Hepatocyte (in vitro differentiated cells): ENCODE results near the gene SND1. TPM values are rescaled to one million over a fixed set of nuclear protein-coding genes. Genes with fewer than 3 reads are reported as not detected.
A peak's percentile ranks its signal among the peaks of the same experiment; 100 is the strongest.

Experiments used
- DNase-seq: peaks from one replicate; pipeline ENCODE4 v3.0.0-alpha.2; 2016; ENCODE audit warnings: low spot score
- H2AFZ ChIP-seq: fragments of 200-600 bp; sonication (generic); 2 replicates; pipeline ENCODE4 v1.6.0; 2016; ENCODE audit warnings: antibody characterized with exemption, mild to moderate bottlenecking
- H3K27ac ChIP-seq: fragments of 200-600 bp; sonication (generic); 2 replicates; pipeline ENCODE4 v1.5.1; 2016; ENCODE audit warnings: mild to moderate bottlenecking
- H3K27me3 ChIP-seq: fragments of 200-600 bp; sonication (generic); 2 replicates; pipeline ENCODE4 v1.6.1; 2016
- H3K36me3 ChIP-seq: fragments of 200-600 bp; sonication (generic); replicated peaks from 2 replicates; pipeline ENCODE4 v1.5.1; 2016; ENCODE audit warnings: low read depth; ENCODE audit not compliant: insufficient read depth
- H3K4me1 ChIP-seq: fragments of 200-600 bp; sonication (generic); 2 replicates; pipeline ENCODE4 v1.5.1; 2016; ENCODE audit warnings: mild to moderate bottlenecking, moderate library complexity; ENCODE audit not compliant: insufficient read depth
- H3K4me2 ChIP-seq: fragments of 200-600 bp; sonication (generic); 2 replicates; pipeline ENCODE4 v1.6.0; 2016
- H3K4me3 ChIP-seq: fragments of 200-600 bp; sonication (generic); 2 replicates; pipeline ENCODE4 v1.5.1; 2016; ENCODE audit warnings: mild to moderate bottlenecking
- H3K79me2 ChIP-seq: fragments of 200-600 bp; sonication (generic); 2 replicates; pipeline ENCODE4 v1.6.0; 2017; ENCODE audit warnings: mild to moderate bottlenecking
- H3K9me2 ChIP-seq: fragments of 200-600 bp; sonication (generic); replicated peaks from 2 replicates; pipeline ENCODE4 v1.6.0; 2017; ENCODE audit warnings: mild to moderate bottlenecking; ENCODE audit not compliant: insufficient read depth
- H3K9me3 ChIP-seq: fragments of 200-600 bp; sonication (generic); 2 replicates; pipeline ENCODE4 v1.5.1; 2016; ENCODE audit warnings: low read depth, mild to moderate bottlenecking
- H4K20me1 ChIP-seq: fragments of 200-600 bp; sonication (generic); 2 replicates; pipeline ENCODE4 v1.6.0; 2016; ENCODE audit warnings: mild to moderate bottlenecking; ENCODE audit not compliant: insufficient read depth, poor library complexity, severe bottlenecking
- EZH2 ChIP-seq: fragments of 200-600 bp; sonication (generic); IDR thresholded peaks from 2 replicates; pipeline ENCODE4 v1.6.1; 2016; ENCODE audit warnings: antibody characterized with exemption, mild to moderate bottlenecking, borderline replicate concordance
- EZH2phosphoT487 ChIP-seq: fragments of 200-600 bp; sonication (generic); IDR thresholded peaks from one replicate; pipeline ENCODE4 v1.6.1; 2018; ENCODE audit warnings: antibody characterized with exemption, mild to moderate bottlenecking, low read depth, moderate library complexity; ENCODE audit not compliant: unreplicated experiment, severe bottlenecking
- WGBS: methylation state at CpG from one replicate; pipeline ENCODE4 v1.1.6; 2016; ENCODE audit warnings: low lambda C conversion rate; ENCODE audit errors: missing lambda C conversion rate; 5-methylcytosine and 5-hydroxymethylcytosine counted together
- polyA plus RNA-seq: library from polyadenylated mRNA; unstranded; fragments of >200 nt; fragmentation: Nextera tagmentation; extraction: Ambion mirVana; gene quantifications from 2 replicates; pipeline ENCODE4 v1.2.1, GENCODE V29; 2016
- total RNA-seq: library from RNA; depleted of rRNA; stranded (reverse); fragments of >200 nt; gene quantifications from 2 replicates; pipeline ENCODE4 v1.2.3, GENCODE V29; 2014
- TF ChIP-seq, protein P1 (sequence below): fragments of 200-600 bp; sonication (generic); IDR thresholded peaks from 2 replicates; pipeline ENCODE4 v1.5.1; 2016; ENCODE audit warnings: antibody characterized with exemption, mild to moderate bottlenecking; ENCODE audit not compliant: poor library complexity

SND1 gene
- total and polyA plus RNA-seq, 2 experiments from 2014 or later: 141 to 200 TPM

DNA sequence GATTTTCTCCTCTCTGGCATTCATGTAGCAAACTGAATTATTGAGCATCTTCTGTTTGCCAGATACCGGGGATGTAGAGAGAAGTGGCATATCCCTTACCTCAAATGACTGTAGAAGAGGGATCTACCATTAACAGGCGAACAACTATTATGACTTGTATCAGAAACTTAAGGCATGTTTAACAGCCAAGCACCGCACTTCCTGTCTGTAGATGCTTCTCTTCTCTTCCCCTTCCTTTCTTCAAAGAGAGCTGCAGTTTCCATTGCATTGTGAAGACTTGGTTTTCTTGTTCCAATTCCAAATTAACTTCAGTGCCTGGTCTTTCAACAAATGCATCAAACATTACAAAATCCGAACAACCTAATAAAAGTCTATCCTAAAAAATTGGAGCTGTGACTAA, 330.0 kb downstream of the SND1 start:
- H3K79me2 ChIP-seq: peaks cover 15% of the 10 kb centered on the region
- no peaks in the 10 kb centered on the region for H3K27me3 ChIP-seq
- TF ChIP-seq EZH2 (no peak), EZH2phosphoT487 (no peak)
- TF ChIP-seq, protein P1, sequence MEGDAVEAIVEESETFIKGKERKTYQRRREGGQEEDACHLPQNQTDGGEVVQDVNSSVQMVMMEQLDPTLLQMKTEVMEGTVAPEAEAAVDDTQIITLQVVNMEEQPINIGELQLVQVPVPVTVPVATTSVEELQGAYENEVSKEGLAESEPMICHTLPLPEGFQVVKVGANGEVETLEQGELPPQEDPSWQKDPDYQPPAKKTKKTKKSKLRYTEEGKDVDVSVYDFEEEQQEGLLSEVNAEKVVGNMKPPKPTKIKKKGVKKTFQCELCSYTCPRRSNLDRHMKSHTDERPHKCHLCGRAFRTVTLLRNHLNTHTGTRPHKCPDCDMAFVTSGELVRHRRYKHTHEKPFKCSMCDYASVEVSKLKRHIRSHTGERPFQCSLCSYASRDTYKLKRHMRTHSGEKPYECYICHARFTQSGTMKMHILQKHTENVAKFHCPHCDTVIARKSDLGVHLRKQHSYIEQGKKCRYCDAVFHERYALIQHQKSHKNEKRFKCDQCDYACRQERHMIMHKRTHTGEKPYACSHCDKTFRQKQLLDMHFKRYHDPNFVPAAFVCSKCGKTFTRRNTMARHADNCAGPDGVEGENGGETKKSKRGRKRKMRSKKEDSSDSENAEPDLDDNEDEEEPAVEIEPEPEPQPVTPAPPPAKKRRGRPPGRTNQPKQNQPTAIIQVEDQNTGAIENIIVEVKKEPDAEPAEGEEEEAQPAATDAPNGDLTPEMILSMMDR: no peak
- H3K27ac ChIP-seq: peak overlapping the region; percentile 96
- no peak for DNase-seq
- no peaks in the 10 kb centered on the region for H3K9me3 ChIP-seq
- WGBS: 94% methylated on average over 4 of the region's 4 CpGs
- H2AFZ ChIP-seq: no peak overlapping the region
- H3K4me3 ChIP-seq: no peak overlapping the region
- H3K9me2 ChIP-seq: no peaks in the 10 kb centered on the region
- no peak overlapping the region for H3K4me2 ChIP-seq
- H4K20me1 ChIP-seq: no peaks in the 10 kb centered on the region
- H3K4me1 ChIP-seq: peaks cover 28% of the 10 kb centered on the region
- no peaks in the 10 kb centered on the region for H3K36me3 ChIP-seq

DNA sequence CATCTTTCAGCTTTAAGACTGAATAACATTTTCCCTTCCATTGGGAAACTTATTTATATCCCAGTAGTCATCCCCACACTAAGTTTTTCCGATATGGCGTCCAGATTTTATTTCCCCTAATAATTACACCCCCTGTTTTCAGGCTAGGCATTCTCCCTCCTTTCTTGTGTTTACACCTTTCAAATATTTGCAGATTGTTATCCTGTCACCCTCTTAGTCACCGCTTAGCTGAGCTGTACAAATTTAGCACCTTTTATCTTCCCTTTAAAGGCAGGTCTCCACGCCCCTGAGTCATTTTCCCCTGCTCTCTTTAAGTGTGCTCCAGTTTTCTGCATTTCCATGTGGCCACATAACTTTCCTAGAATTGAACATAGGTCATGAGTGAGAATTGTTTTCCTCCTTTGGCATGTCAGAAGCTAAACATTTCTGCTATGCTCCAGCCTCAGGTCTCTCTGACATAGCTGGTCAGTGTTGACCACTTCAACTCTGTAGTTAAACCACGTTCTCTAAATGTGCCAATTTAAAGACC, 331.9 kb downstream of the SND1 start:
- no peaks in the 10 kb centered on the region for H4K20me1 ChIP-seq
- peaks cover 35% of the 10 kb centered on the region for H3K4me1 ChIP-seq
- H3K9me2 ChIP-seq: no peaks in the 10 kb centered on the region
- no peak overlapping the region for H3K4me3 ChIP-seq
- DNase-seq: peak; percentile 49
- peaks cover 24% of the 10 kb centered on the region for H3K79me2 ChIP-seq
- H3K4me2 ChIP-seq: peak overlapping the region; percentile 2
- 62% methylated on average over 5 of the region's 5 CpGs for WGBS
- H2AFZ ChIP-seq: no peak overlapping the region
- no peaks in the 10 kb centered on the region for H3K36me3 ChIP-seq
- H3K9me3 ChIP-seq: no peaks in the 10 kb centered on the region
- H3K27me3 ChIP-seq: no peaks in the 10 kb centered on the region
- H3K27ac ChIP-seq: peak overlapping the region; percentile 74
- no peak for TF ChIP-seq EZH2phosphoT487
- no peak for TF ChIP-seq EZH2
- TF ChIP-seq, protein P1: no peak

DNA sequence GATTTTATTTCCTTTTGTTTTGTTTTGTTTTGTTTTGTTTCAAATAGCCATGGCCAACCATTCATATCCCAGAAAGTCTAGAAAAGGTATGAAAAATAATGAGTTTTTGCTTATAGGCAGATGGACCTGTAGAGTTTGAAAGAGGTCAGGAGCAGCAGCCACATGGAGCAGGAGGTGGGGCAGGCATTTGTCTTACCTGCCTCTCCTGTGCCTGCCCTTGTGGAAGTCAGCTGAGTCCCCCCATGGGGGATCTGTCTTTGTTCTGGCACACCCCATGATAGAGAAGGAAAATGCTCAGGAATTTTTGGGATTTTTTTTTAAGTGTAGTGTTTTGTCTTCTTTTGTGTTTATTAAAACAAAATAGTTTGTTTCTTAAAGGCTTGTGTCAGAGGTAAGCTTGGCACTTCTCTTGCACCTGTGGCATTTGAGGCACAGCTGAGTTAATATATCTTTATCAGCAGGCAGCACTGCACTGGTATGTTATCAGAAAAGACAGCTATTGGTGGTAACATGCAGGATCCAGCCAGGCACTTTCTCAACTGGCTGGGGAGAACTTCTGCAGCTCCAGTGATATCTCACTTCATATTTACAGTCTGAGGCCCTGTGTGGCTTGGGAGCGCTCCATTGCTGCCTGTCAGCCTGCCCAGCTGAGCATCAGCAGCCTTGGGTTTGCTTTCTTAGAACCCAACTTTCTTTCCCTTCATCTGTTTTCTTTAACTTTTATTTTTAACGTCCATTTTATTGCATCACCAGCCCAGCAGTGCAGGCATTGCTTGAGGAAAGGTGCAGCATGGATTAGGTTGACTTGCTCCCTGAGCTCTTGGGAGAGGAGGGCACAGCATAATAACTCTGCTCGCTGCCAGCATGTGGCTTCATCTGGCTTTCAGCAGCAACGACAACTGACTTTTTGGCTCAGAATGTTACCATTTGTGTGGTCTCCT, 334.9 kb downstream of the SND1 start:
- Histone ChIP-seq H3K9me3 (no peaks in the 10 kb centered on the region), H3K4me3 (no peak overlapping the region), H3K36me3 (no peaks in the 10 kb centered on the region), H3K4me2 (no peak overlapping the region), H3K27me3 (no peaks in the 10 kb centered on the region), H3K9me2 (no peaks in the 10 kb centered on the region), H2AFZ (no peak overlapping the region), H4K20me1 (no peaks in the 10 kb centered on the region), H3K79me2 (peaks cover 31% of the 10 kb centered on the region), H3K4me1 (peaks cover 27% of the 10 kb centered on the region), H3K27ac (peak overlapping the region; percentile 47)
- TF ChIP-seq, protein P1: no peak
- TF ChIP-seq EZH2phosphoT487: no peak
- WGBS: 58% methylated on average over 4 of the region's 4 CpGs
- DNase-seq: peak; percentile 42
